ENCODE data around the gene PLB1. TPM values are rescaled to one million over a fixed set of nuclear protein-coding genes. Genes with fewer than 3 reads are reported as not detected.

Gene PLB1
- total RNA-seq, 2 donors from 2014 or later = 2.1 to 3.0 TPM

DNA sequence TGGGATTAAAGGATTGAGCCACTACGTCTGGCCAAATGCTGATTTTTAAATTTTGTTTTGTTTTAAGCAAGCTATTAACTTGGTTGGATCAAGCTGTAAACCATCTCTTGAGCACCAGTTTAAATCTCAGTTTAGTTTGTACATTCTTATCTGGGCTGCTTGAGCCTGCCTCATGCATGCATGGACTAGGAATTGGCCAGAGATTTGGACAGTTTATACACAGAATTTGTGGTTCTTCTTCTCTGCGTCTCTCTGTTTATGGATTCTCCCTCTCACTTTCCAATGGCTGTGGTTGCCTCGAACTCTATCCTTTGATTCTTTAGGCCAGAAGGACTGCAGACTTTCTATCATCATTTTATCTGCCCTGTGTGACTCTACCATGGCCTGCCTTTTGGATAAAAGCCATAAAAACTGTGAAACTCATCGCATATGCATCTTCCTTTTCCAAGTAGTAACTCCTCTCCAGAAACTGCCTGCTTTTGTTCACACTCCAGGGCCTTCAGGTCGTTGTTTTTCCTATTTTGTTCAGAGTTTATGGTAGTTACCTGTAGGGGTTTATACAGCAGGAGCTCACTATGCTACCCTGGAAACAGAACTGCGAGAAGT, 32.5 kb upstream of the PLB1 start:
- Histone ChIP-seq H3K27me3 (no peaks in the 10 kb centered on the region), H3K27ac (no peak overlapping the region), H3K9me3 (peaks cover 0 to 15% of the 10 kb centered on the region in 2 donors), H3K4me3 (no peak overlapping the region), H3K4me1 (no peaks in the 10 kb centered on the region), H3K36me3 (no peaks in the 10 kb centered on the region)
- DNase-seq (ENCODE audit: low spot score) = no peak
- TF ChIP-seq, protein P1, sequence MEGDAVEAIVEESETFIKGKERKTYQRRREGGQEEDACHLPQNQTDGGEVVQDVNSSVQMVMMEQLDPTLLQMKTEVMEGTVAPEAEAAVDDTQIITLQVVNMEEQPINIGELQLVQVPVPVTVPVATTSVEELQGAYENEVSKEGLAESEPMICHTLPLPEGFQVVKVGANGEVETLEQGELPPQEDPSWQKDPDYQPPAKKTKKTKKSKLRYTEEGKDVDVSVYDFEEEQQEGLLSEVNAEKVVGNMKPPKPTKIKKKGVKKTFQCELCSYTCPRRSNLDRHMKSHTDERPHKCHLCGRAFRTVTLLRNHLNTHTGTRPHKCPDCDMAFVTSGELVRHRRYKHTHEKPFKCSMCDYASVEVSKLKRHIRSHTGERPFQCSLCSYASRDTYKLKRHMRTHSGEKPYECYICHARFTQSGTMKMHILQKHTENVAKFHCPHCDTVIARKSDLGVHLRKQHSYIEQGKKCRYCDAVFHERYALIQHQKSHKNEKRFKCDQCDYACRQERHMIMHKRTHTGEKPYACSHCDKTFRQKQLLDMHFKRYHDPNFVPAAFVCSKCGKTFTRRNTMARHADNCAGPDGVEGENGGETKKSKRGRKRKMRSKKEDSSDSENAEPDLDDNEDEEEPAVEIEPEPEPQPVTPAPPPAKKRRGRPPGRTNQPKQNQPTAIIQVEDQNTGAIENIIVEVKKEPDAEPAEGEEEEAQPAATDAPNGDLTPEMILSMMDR (IDR thresholded peaks at IDR 0.05) = no peak

DNA sequence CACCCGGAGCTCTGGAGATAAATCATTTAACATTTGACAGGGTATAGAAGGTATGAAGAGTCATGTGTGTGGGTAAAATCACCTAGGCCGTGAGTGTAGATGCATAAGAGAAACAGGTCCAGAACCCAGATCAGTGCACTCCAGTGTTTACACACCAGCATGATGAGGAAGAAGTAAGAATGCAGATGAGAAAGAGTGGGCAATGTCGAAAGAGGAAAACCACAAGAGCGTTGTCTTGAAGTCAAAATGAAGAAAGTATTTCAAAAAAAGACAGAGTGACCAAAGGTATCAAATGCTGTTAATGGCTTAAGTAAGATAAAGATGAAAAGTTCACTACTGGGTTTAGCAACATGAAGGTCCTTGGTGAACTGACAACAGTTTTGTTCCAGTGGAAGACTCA, 32.0 kb upstream of the PLB1 start:
- no peaks in the 10 kb centered on the region for H3K36me3 ChIP-seq
- H3K4me1 ChIP-seq = no peaks in the 10 kb centered on the region
- no peak for DNase-seq (ENCODE audit: low spot score)
- no peak overlapping the region for H3K4me3 ChIP-seq
- no peaks in the 10 kb centered on the region for H3K27me3 ChIP-seq
- TF ChIP-seq, protein P1 (IDR thresholded peaks at IDR 0.05) = no peak
- peaks cover 0 to 15% of the 10 kb centered on the region in 2 donors for H3K9me3 ChIP-seq
- H3K27ac ChIP-seq = no peak overlapping the region

DNA sequence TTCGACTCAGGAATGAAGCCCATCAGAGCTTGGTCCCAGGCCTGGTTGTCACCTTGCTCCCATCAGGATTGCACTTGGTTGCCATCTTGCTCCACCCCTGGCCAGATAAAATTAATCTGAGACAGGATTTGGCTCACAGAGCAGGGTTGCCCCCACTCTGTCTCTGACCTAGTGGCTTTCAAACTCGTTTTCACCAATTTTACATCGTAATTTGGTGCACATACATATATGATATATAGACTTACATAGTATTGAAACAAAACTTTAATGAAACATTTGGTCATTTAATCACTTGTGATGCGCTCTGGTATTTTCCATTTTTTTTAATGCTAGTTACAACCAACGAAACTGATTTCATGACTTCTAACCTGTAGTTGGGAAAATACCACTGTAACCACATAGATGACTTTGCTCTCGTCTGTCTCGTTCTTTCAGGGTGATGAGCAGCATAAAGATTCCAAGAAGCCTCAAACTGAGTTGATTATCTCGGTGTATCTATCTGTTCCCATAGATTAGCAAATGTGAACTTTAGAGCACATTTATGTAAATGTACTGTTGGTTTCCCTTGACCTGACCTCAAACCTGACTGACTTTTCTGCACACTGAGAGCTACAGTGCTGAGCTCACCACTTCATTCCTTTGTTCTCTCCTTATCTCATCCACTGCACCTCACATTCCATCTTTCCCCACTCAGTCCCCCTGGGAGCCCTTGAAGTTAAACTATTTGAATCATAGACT, 30.5 kb upstream of the PLB1 start:
- no peak overlapping the region for H3K27ac ChIP-seq

GRCh38 chr2:28469304-28469703, 26.6 kb upstream of the PLB1 start:
- H3K9me3 ChIP-seq = no peaks in the 10 kb centered on the region
- DNase-seq (ENCODE audit: low spot score) = no peak
- TF ChIP-seq, protein P1 (IDR thresholded peaks at IDR 0.05) = no peak

More for the DNA sequence above, 30.5 kb upstream of the PLB1 start:
- TF ChIP-seq, protein P1 (IDR thresholded peaks at IDR 0.05) = no peak
- Histone ChIP-seq H3K36me3 (no peaks in the 10 kb centered on the region), H3K9me3 (peaks cover 0 to 15% of the 10 kb centered on the region in 2 donors), H3K4me3 (no peak overlapping the region), H3K27me3 (no peaks in the 10 kb centered on the region), H3K4me1 (no peaks in the 10 kb centered on the region)
- DNase-seq (ENCODE audit: low spot score) = no peak

GRCh38 chr2:28469947-28470535, 25.8 kb upstream of the PLB1 start:
- TF ChIP-seq, protein P1 (IDR thresholded peaks at IDR 0.05) = no peak
- Histone ChIP-seq H3K27ac (no peak overlapping the region), H3K9me3 (no peaks in the 10 kb centered on the region), H3K36me3 (no peaks in the 10 kb centered on the region), H3K27me3 (no peaks in the 10 kb centered on the region), H3K4me1 (no peaks in the 10 kb centered on the region), H3K4me3 (no peak overlapping the region)
- DNase-seq (ENCODE audit: low spot score) = no peak

More at GRCh38 chr2:28469304-28469703, 26.6 kb upstream of the PLB1 start:
- H3K4me3 ChIP-seq = no peak overlapping the region
- no peaks in the 10 kb centered on the region for H3K36me3 ChIP-seq
- no peak overlapping the region for H3K27ac ChIP-seq
- H3K27me3 ChIP-seq = no peaks in the 10 kb centered on the region
- no peaks in the 10 kb centered on the region for H3K4me1 ChIP-seq

All from right atrium auricular region (tissue), 2 donors.